Astrocyte of the spinal cord (primary cell): ENCODE data around the gene ACIN1.

Experiments
- DNase-seq: peaks from one replicate; pipeline ENCODE4 v3.0.0; 2011; ENCODE audit warnings: low read depth, low spot score
- H3K4me3 ChIP-seq: 2 replicates; pipeline ENCODE4 v1.5.1; 2011; ENCODE audit warnings: low read depth, mild to moderate bottlenecking, low read length, moderate library complexity
- in situ Hi-C: cut with HindIII; loops from 2 replicates; pipeline ENCODE4 v1.10.0; 2017; ENCODE audit warnings: low sequenced_read_pairs
- TF ChIP-seq, protein P1 (sequence below): IDR thresholded peaks from 2 replicates; pipeline ENCODE4 v1.5.1; 2012; ENCODE audit warnings: low read depth, mild to moderate bottlenecking, low read length, inconsistent platforms

Gene ACIN1

DNA sequence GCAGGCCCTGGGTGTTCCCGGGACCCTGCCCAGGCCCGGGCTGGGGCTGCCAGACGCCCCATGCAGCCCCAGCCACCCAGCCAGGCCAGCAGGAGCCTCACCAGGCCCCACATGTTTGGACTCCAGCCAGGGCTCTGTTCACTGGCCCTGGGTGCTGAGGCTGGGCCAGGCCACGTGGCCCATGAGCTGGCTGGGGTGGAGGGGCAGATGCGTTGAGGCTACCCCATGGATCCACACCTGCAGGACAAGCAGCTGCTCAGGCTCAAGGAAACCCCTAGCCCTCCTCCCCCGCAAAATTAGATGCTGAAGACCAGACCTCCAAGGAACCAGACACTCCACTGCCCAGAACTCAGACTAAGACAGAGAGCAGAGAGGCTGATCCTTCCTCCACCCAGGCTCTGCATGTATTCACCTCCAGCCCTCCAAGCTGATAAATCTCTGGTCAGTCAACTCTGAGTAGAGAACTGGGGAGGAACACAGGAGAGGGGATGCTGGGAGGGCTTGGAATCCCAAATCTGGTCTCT, 39.3 kb downstream of the ACIN1 start:
- TF ChIP-seq, protein P1, sequence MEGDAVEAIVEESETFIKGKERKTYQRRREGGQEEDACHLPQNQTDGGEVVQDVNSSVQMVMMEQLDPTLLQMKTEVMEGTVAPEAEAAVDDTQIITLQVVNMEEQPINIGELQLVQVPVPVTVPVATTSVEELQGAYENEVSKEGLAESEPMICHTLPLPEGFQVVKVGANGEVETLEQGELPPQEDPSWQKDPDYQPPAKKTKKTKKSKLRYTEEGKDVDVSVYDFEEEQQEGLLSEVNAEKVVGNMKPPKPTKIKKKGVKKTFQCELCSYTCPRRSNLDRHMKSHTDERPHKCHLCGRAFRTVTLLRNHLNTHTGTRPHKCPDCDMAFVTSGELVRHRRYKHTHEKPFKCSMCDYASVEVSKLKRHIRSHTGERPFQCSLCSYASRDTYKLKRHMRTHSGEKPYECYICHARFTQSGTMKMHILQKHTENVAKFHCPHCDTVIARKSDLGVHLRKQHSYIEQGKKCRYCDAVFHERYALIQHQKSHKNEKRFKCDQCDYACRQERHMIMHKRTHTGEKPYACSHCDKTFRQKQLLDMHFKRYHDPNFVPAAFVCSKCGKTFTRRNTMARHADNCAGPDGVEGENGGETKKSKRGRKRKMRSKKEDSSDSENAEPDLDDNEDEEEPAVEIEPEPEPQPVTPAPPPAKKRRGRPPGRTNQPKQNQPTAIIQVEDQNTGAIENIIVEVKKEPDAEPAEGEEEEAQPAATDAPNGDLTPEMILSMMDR = no peak
- H3K4me3 ChIP-seq = no peak overlapping the region
- in situ Hi-C loops = no loop called here
- no peak for DNase-seq

GRCh38 chr14:23055147-23055550, 39.8 kb downstream of the ACIN1 start:
- no peak overlapping the region for H3K4me3 ChIP-seq
- no peak for DNase-seq
- TF ChIP-seq, protein P1 = no peak
- in situ Hi-C loops = no loop called here

DNA sequence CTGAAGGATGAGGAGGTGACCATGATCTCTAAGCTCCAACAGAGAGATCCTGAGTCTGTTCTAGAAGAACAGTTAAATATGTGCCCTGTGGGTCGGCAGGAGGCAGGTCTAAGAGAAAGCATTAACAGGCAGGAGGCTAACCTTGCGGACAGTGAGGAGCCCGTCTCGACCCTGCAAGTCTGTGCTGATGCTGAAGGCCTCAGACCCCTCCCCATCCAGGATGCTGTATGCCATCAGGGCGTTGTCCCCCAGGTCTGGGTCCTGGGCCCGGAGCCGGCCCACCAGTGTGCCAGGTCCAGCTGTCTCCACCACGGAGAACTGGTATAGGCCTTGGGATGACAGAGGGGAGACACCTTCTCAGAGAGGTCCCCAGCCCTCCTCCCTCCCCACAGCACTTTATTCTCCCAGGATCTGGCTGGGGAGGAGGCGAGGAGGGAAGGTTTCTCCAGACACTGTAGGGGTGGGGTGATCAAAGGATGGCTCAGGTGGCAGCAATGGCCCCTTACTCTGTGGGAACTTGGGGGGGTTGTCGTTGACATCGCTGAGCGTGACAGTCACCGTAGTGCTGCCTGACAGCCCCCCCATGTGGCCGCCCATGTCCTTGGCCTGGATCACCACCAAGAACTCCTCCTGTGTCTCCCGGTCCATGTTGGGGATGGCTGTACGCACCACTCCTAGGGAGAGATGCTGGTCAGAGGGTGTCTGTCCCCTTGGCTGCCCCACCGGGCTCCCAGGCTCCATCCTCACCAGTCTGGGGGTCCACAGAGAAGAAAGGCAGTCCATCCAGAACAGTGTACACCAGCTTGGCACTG, 40.7 kb downstream of the ACIN1 start:
- TF ChIP-seq, protein P1 = peak; percentile 42
- DNase-seq = no peak
- in situ Hi-C loops = no loop called here
- H3K4me3 ChIP-seq = no peak overlapping the region

- TF ChIP-seq, protein P1 = no peak
- DNase-seq = no peak
- in situ Hi-C loops = no loop called here
- H3K4me3 ChIP-seq = no peak overlapping the region
Measured at GRCh38 chr14:23053426-23053825, 41.5 kb downstream of the ACIN1 start.

DNA sequence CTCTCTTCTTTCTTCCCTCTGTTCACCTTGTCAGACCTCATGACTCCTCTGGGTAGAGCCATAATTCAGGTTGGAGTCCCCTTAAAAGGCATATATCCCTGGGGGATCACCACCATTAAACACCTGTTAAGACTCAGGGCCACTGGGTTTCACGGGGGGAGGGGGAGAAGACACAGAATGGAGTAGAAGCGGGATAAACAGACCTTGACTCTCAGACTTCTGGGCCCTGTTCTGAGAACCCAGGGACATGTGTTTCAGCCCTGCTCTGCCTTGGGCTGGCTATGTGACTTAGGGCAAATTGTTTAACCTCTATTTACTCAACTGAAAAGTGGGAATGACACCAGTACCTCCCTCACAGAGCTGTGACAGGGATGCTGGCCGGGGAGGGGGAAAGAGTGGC, 42.3 kb downstream of the ACIN1 start:
- no peak overlapping the region for H3K4me3 ChIP-seq
- in situ Hi-C loops = no loop called here
- TF ChIP-seq, protein P1 = no peak
- no peak for DNase-seq

- TF ChIP-seq, protein P1 = peak; percentile 41
- DNase-seq = no peak
- in situ Hi-C loops = no loop called here
- no peak overlapping the region for H3K4me3 ChIP-seq
Measured at GRCh38 chr14:23052182-23052623, 42.7 kb downstream of the ACIN1 start.
